ENCODE results near the gene SLC1A2.

DNA sequence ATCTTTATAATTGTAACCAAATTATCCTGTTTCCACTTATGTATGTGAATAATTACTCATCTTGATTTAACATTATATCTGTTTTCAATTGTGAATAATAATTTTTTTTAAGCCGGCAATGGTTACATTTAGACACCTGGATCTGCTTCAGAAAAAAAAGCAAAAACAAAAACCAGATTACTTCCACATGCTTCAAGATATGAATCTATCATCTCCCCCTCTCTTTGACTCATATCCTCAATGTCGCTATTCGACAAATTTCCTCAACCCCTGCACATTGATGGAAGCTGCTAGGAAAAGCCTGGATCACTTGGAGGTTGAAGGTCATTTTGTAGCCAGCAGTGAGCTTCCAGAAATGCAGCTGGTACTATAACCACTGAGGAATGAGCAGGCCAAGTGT is 42.7 kb downstream of the SLC1A2 start:
- TF ChIP-seq, protein P1, sequence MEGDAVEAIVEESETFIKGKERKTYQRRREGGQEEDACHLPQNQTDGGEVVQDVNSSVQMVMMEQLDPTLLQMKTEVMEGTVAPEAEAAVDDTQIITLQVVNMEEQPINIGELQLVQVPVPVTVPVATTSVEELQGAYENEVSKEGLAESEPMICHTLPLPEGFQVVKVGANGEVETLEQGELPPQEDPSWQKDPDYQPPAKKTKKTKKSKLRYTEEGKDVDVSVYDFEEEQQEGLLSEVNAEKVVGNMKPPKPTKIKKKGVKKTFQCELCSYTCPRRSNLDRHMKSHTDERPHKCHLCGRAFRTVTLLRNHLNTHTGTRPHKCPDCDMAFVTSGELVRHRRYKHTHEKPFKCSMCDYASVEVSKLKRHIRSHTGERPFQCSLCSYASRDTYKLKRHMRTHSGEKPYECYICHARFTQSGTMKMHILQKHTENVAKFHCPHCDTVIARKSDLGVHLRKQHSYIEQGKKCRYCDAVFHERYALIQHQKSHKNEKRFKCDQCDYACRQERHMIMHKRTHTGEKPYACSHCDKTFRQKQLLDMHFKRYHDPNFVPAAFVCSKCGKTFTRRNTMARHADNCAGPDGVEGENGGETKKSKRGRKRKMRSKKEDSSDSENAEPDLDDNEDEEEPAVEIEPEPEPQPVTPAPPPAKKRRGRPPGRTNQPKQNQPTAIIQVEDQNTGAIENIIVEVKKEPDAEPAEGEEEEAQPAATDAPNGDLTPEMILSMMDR (conservative IDR thresholded peaks at IDR 0.05 in 1 of 2, IDR thresholded peaks at IDR 0.05 in 1 of 2; ENCODE audit: low read depth in 1 of 2, low read length in 2 of 2) = no peak
- TF ChIP-seq EZH2 (IDR thresholded peaks at IDR 0.05; ENCODE audit: low read length, missing control alignments) = no peak
